ENCODE measurements around the gene MED27. TPM values are rescaled to one million over a fixed set of nuclear protein-coding genes. Genes with fewer than 3 reads are reported as not detected.

MED27 gene
- total RNA-seq, 1 donor from 2014 or later: 17.7 TPM

GRCh38 chr9:131836607-131837315, 242.9 kb downstream of the MED27 start:
- no peak overlapping the region for H3K4me3 ChIP-seq
- TF ChIP-seq CTCF (IDR thresholded peaks at IDR 0.05) (no peak), POLR2A (IDR thresholded peaks at IDR 0.05) (no peak), POLR2AphosphoS5 (IDR thresholded peaks at IDR 0.05; ENCODE audit: insufficient read depth in 1 of 2, low read depth in 1 of 2) (no peak)
- intact Hi-C loops (cut with DNase I): no loop called here
- H3K27ac ChIP-seq: no peak overlapping the region
- no peaks in the 10 kb centered on the region for H3K27me3 ChIP-seq
- no peaks in the 10 kb centered on the region for H3K36me3 ChIP-seq
- H3K9me3 ChIP-seq: peaks cover 17% of the 10 kb centered on the region
- no peak for DNase-seq (ENCODE audit: extremely low spot score in 2 of 2)
- no peaks in the 10 kb centered on the region for H3K4me1 ChIP-seq

GRCh38 chr9:131836021-131836420, 243.6 kb downstream of the MED27 start:
- DNase-seq (ENCODE audit: extremely low spot score in 2 of 2): no peak
- H3K27me3 ChIP-seq: no peaks in the 10 kb centered on the region

GRCh38 chr9:131835151-131835910, 244.3 kb downstream of the MED27 start:
- no peak for TF ChIP-seq POLR2AphosphoS5 (IDR thresholded peaks at IDR 0.05; ENCODE audit: insufficient read depth in 1 of 2, low read depth in 1 of 2)
- no peak for TF ChIP-seq POLR2A (IDR thresholded peaks at IDR 0.05)
- TF ChIP-seq CTCF (IDR thresholded peaks at IDR 0.05): no peak
- intact Hi-C loops (cut with DNase I): no loop called here
- Histone ChIP-seq H3K4me3 (no peak overlapping the region), H3K27me3 (no peaks in the 10 kb centered on the region), H3K27ac (no peak overlapping the region), H3K4me1 (no peaks in the 10 kb centered on the region), H3K9me3 (peaks cover 17% of the 10 kb centered on the region), H3K36me3 (no peaks in the 10 kb centered on the region)
- DNase-seq (ENCODE audit: extremely low spot score in 2 of 2): no peak

More at GRCh38 chr9:131836021-131836420, 243.6 kb downstream of the MED27 start:
- H3K27ac ChIP-seq: no peak overlapping the region
- H3K9me3 ChIP-seq: peaks cover 17% of the 10 kb centered on the region
- no peaks in the 10 kb centered on the region for H3K36me3 ChIP-seq
- H3K4me3 ChIP-seq: no peak overlapping the region
- no peak for TF ChIP-seq CTCF (IDR thresholded peaks at IDR 0.05)
- TF ChIP-seq POLR2A (IDR thresholded peaks at IDR 0.05): no peak
- no peak for TF ChIP-seq POLR2AphosphoS5 (IDR thresholded peaks at IDR 0.05; ENCODE audit: insufficient read depth in 1 of 2, low read depth in 1 of 2)
- intact Hi-C loops (cut with DNase I): no loop called here
- H3K4me1 ChIP-seq: no peaks in the 10 kb centered on the region

- no peak for TF ChIP-seq CTCF (IDR thresholded peaks at IDR 0.05)
- no peaks in the 10 kb centered on the region for H3K27me3 ChIP-seq
These were observed 244.9 kb downstream of the MED27 start for GRCh38 chr9:131834721-131835120.

GRCh38 chr9:131833906-131834305, 245.8 kb downstream of the MED27 start:
- H3K4me1 ChIP-seq: no peaks in the 10 kb centered on the region
- no peak for TF ChIP-seq CTCF (IDR thresholded peaks at IDR 0.05)
- no peak for TF ChIP-seq POLR2A (IDR thresholded peaks at IDR 0.05)
- H3K4me3 ChIP-seq: no peak overlapping the region
- DNase-seq (ENCODE audit: extremely low spot score in 2 of 2): no peak
- peaks cover 17% of the 10 kb centered on the region for H3K9me3 ChIP-seq
- intact Hi-C loops (cut with DNase I): no loop called here
- no peaks in the 10 kb centered on the region for H3K27me3 ChIP-seq
- no peaks in the 10 kb centered on the region for H3K36me3 ChIP-seq
- no peak overlapping the region for H3K27ac ChIP-seq

More at GRCh38 chr9:131834721-131835120, 244.9 kb downstream of the MED27 start:
- H3K4me3 ChIP-seq: no peak overlapping the region
- peaks cover 17% of the 10 kb centered on the region for H3K9me3 ChIP-seq
- no peak for DNase-seq (ENCODE audit: extremely low spot score in 2 of 2)
- no peaks in the 10 kb centered on the region for H3K36me3 ChIP-seq
- H3K27ac ChIP-seq: no peak overlapping the region
- H3K4me1 ChIP-seq: no peaks in the 10 kb centered on the region
- intact Hi-C loops (cut with DNase I): no loop called here
